ENCODE data around the gene TNPO2. TPM values are rescaled to one million over a fixed set of nuclear protein-coding genes. Genes with fewer than 3 reads are reported as not detected.

The TNPO2 gene
- total and polyA plus RNA-seq, 2 of the 13 experiments (the other 11 are each of a cell fraction or from before 2014, with no cell fraction given) = 31.7 to 61.0 TPM

DNA sequence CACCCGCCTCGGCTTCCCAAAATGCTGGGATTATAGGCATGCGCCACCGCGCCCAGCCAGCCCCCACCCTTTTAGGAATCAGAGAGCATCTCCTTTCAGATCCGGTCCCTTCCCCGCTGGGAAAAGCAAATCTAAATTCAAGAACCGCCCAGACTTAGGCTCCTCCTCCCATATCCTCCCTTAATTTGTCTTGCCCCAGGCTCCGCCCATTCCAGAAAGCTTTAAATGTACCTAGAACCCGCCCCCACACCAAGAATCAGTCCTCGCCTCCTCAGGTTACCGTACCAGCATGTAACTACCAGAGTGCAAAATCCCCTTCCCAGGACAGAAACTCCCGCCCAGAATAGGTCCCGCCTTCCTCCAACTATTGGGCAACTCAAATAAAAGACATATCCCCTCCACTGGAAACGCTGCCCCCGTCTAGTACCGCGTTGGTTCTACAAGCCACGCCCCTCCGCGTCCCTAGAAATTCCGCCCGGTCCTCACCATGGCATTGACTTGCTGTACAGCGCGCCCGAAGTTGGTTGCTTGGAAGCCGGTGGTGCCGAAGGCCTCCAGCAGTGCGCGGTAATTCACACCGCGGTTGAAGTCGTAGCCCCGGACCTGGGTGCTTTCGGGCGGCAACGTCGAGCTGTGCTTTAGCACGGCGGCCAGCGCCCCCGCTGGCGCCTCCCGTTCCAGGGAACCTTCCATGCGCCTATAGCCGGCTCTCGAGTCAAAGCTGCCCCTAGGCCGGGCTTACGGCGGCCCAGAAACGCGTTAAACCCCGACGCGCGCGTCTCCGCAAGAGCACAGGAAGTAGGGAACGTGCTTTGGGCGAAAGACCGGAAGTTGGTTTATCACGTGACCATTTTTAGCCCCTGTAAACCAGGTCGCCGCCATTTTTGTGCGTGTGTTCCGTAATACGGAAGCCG lies 42.4 kb downstream of the TNPO2 start, which contains the start of gene DHPS (continued):
- TF ChIP-seq PRMT3 (CRISPR knock-in tag; IDR thresholded peaks at IDR 0.05; ENCODE audit: borderline replicate concordance, low read depth) (no peak), TCF12 (IDR thresholded peaks at IDR 0.05) (no peak), TCF12 (CRISPR knock-in tag; IDR thresholded peaks at IDR 0.05) (no peak), NKX3-1 (CRISPR knock-in tag; IDR thresholded peaks at IDR 0.05) (peak; percentile 24; the same call in 1 of the 2 replicates), AHR (CRISPR knock-in tag; IDR thresholded peaks at IDR 0.05) (peak; percentile 77; the same call in 1 of the 2 replicates), MEIS2 (CRISPR knock-in tag; IDR thresholded peaks at IDR 0.05) (0 out of 2 replicates have a peak, but pooled peaks have one; percentile 18), ZNF354B (CRISPR knock-in tag; IDR thresholded peaks at IDR 0.05) (no peak), JUN (CRISPR knock-in tag; IDR thresholded peaks at IDR 0.05) (peak; percentile 57), ZSCAN20 (CRISPR knock-in tag; IDR thresholded peaks at IDR 0.05; ENCODE audit: borderline replicate concordance) (no peak), KLF15 (CRISPR knock-in tag; IDR thresholded peaks at IDR 0.05; ENCODE audit: borderline replicate concordance) (0 out of 2 replicates have a peak, but pooled peaks have one; percentile 29)
- TF ChIP-seq, protein P1, sequence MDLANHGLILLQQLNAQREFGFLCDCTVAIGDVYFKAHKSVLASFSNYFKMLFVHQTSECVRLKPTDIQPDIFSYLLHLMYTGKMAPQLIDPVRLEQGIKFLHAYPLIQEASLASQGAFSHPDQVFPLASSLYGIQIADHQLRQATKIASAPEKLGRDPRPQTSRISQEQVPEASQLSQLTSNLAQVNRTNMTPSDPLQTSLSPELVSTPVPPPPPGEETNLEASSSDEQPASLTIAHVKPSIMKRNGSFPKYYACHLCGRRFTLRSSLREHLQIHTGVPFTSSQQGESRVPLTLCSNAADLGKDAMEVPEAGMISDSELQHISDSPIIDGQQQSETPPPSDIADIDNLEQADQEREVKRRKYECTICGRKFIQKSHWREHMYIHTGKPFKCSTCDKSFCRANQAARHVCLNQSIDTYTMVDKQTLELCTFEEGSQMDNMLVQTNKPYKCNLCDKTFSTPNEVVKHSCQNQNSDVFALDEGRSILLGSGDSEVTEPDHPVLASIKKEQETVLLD (CRISPR knock-in tag; IDR thresholded peaks at IDR 0.05; ENCODE audit: low read depth) = no peak; the same call in 1 of the 2 replicates
- TF ChIP-seq, protein P2, sequence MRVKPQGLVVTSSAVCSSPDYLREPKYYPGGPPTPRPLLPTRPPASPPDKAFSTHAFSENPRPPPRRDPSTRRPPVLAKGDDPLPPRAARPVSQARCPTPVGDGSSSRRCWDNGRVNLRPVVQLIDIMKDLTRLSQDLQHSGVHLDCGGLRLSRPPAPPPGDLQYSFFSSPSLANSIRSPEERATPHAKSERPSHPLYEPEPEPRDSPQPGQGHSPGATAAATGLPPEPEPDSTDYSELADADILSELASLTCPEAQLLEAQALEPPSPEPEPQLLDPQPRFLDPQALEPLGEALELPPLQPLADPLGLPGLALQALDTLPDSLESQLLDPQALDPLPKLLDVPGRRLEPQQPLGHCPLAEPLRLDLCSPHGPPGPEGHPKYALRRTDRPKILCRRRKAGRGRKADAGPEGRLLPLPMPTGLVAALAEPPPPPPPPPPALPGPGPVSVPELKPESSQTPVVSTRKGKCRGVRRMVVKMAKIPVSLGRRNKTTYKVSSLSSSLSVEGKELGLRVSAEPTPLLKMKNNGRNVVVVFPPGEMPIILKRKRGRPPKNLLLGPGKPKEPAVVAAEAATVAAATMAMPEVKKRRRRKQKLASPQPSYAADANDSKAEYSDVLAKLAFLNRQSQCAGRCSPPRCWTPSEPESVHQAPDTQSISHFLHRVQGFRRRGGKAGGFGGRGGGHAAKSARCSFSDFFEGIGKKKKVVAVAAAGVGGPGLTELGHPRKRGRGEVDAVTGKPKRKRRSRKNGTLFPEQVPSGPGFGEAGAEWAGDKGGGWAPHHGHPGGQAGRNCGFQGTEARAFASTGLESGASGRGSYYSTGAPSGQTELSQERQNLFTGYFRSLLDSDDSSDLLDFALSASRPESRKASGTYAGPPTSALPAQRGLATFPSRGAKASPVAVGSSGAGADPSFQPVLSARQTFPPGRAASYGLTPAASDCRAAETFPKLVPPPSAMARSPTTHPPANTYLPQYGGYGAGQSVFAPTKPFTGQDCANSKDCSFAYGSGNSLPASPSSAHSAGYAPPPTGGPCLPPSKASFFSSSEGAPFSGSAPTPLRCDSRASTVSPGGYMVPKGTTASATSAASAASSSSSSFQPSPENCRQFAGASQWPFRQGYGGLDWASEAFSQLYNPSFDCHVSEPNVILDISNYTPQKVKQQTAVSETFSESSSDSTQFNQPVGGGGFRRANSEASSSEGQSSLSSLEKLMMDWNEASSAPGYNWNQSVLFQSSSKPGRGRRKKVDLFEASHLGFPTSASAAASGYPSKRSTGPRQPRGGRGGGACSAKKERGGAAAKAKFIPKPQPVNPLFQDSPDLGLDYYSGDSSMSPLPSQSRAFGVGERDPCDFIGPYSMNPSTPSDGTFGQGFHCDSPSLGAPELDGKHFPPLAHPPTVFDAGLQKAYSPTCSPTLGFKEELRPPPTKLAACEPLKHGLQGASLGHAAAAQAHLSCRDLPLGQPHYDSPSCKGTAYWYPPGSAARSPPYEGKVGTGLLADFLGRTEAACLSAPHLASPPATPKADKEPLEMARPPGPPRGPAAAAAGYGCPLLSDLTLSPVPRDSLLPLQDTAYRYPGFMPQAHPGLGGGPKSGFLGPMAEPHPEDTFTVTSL (CRISPR knock-in tag; IDR thresholded peaks at IDR 0.05; ENCODE audit: borderline replicate concordance) = peak; percentile 28; the same call in 1 of the 2 replicates
- TF ChIP-seq, protein P3, sequence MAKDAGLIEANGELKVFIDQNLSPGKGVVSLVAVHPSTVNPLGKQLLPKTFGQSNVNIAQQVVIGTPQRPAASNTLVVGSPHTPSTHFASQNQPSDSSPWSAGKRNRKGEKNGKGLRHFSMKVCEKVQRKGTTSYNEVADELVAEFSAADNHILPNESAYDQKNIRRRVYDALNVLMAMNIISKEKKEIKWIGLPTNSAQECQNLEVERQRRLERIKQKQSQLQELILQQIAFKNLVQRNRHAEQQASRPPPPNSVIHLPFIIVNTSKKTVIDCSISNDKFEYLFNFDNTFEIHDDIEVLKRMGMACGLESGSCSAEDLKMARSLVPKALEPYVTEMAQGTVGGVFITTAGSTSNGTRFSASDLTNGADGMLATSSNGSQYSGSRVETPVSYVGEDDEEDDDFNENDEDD (CRISPR knock-in tag; IDR thresholded peaks at IDR 0.05; ENCODE audit: borderline replicate concordance) = peak; percentile 67; the same call in 1 of the 2 replicates
- TF ChIP-seq, protein P4, sequence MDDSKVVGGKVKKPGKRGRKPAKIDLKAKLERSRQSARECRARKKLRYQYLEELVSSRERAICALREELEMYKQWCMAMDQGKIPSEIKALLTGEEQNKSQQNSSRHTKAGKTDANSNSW (CRISPR knock-in tag; IDR thresholded peaks at IDR 0.05; ENCODE audit: borderline replicate concordance) = peak; percentile 90; the same call in 1 of the 2 replicates
- TF ChIP-seq, protein P5, sequence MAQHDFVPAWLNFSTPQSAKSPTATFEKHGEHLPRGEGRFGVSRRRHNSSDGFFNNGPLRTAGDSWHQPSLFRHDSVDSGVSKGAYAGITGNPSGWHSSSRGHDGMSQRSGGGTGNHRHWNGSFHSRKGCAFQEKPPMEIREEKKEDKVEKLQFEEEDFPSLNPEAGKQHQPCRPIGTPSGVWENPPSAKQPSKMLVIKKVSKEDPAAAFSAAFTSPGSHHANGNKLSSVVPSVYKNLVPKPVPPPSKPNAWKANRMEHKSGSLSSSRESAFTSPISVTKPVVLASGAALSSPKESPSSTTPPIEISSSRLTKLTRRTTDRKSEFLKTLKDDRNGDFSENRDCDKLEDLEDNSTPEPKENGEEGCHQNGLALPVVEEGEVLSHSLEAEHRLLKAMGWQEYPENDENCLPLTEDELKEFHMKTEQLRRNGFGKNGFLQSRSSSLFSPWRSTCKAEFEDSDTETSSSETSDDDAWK (CRISPR knock-in tag; IDR thresholded peaks at IDR 0.05) = no peak
- TF ChIP-seq, protein P6, sequence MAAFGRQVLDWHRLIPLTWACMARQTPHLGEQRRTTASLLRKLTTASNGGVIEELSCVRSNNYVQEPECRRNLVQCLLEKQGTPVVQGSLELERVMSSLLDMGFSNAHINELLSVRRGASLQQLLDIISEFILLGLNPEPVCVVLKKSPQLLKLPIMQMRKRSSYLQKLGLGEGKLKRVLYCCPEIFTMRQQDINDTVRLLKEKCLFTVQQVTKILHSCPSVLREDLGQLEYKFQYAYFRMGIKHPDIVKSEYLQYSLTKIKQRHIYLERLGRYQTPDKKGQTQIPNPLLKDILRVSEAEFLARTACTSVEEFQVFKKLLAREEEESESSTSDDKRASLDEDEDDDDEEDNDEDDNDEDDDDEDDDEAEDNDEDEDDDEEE (CRISPR knock-in tag; IDR thresholded peaks at IDR 0.05) = 0 out of 2 replicates have a peak, but pooled peaks have one; percentile 23
